Measurements from ENCODE around the gene MYO18A.

DNA sequence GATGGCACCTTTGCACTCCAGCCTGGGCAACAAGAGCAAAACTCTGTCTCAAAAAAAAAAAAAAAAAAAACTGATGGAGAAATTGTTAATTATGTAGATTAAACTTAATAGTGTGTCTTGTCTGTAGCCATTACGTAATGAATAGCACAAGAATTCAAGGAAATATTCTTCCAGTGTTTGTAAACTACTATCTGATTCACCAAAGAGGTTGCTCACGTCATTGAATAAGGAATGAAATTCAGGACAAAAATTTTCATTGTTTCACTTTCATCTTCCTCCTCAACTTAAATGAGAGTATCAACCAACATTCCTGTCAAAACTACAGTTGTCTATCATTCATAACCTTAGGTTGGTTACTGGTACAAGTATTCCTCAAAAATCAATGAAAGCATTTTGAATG lies 30.7 kb upstream of the MYO18A start:
- TF ChIP-seq CTCF (IDR thresholded peaks at IDR 0.05) (no peak), POLR2A (IDR thresholded peaks at IDR 0.05) (no peak)

Measured in uterus (tissue), 2 donors.